ENCODE results near the gene LRRN3. TPM values are rescaled to one million over a fixed set of nuclear protein-coding genes. Genes with fewer than 3 reads are reported as not detected.

The LRRN3 gene
- total and polyA plus RNA-seq, 2 of the 8 experiments (the other 6 are each of a cell fraction or from before 2014, with no cell fraction given), result 0.20 to 0.32 TPM

DNA sequence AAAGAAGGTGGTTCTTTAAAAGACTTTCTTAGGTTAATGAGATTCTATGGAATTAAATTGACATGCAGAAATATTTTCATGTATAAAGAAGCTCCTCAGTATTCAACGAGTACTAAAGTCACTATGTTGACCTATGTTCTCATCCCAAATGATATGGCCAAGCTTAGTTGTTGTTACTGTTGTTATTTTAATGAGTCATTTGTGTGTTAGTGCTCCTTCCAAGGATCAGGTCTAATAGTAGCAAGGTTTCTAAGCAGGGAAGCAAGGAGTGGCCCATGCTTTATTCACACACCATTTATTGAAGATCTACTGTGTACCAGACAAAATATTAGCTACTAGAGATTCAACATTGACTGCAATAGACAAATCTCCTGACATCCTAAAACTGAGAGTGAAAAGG is 41.9 kb downstream of the LRRN3 start:
- no peaks in the 10 kb centered on the region for H3K23me2 ChIP-seq (ENCODE audit: low read depth, low read length)
- no peak overlapping the region for H3K4me3 ChIP-seq (ENCODE audit: extremely low read depth in 1 of 4, insufficient read depth in 2 of 4, low read depth in 3 of 4, low read length in 4 of 4)
- no peak overlapping the region for H2AK5ac ChIP-seq (ENCODE audit: low read depth, low read length)
- H4K20me1 ChIP-seq (replicated peaks in 1 of 2; ENCODE audit: control insufficient read depth in 1 of 2, insufficient read depth in 2 of 2, low read length in 2 of 2), result no peaks in the 10 kb centered on the region
- no peak overlapping the region for H3K56ac ChIP-seq (replicated peaks; ENCODE audit: insufficient read length, low read depth, low read length)
- no peak overlapping the region for H3K9ac ChIP-seq (replicated peaks in 1 of 4; ENCODE audit: extremely low read depth in 1 of 4, low read depth in 3 of 4, low read length in 3 of 4)
- no peak overlapping the region for H4K91ac ChIP-seq (replicated peaks; ENCODE audit: insufficient read length, low read length)
- FAIRE-seq, result no peak
- H2BK20ac ChIP-seq (ENCODE audit: low read length), result no peak overlapping the region
- H3K27ac ChIP-seq (ENCODE audit: low read depth, low read length), result no peak overlapping the region
- no peak overlapping the region for H3K4ac ChIP-seq (replicated peaks; ENCODE audit: insufficient read length, low read depth, low read length)
- H3K4me1 ChIP-seq (replicated peaks in 1 of 4; ENCODE audit: control insufficient read depth in 3 of 4, insufficient read depth in 4 of 4, low read length in 3 of 4), result peaks cover 0 to 2% (median 0%) of the 10 kb centered on the region in 4 experiments; a peak in 3 of 7 replicates
- H3K79me1 ChIP-seq (ENCODE audit: low read depth, low read length), result no peaks in the 10 kb centered on the region
- H2AFZ ChIP-seq (ENCODE audit: low read length), result no peak overlapping the region
- H3K14ac ChIP-seq (ENCODE audit: insufficient read length), result no peak overlapping the region
- no peaks in the 10 kb centered on the region for H3K9me3 ChIP-seq (ENCODE audit: insufficient read depth in 2 of 2, low read depth in 1 of 2, low read length in 1 of 2)
- ChIA-PET POLR2A (ENCODE audit: partially characterized antibody) (no interaction called here), CTCF (ENCODE audit: partially characterized antibody) (interaction anchor here (1.3 kb wide), 1 partner anchor 9 kb away, joined by 4 read pairs; no protein-coding TSS in a partner anchor)
- H3K79me2 ChIP-seq (ENCODE audit: control insufficient read depth in 1 of 2, insufficient read depth in 2 of 2, low read length in 2 of 2), result no peaks in the 10 kb centered on the region
- 76% methylated on average over 1 of the region's 1 CpG; no CpG with 5 or more reads in 1 of the 2 experiments for WGBS, 2 experiments (ENCODE audit: extremely low coverage in 1 of 2, insufficient coverage in 1 of 2, insufficient read length in 1 of 2, insufficient replicate concordance in 2 of 2, low coverage in 1 of 2, low lambda C conversion rate in 2 of 2, missing lambda C conversion rate in 1 of 2)
- H2BK120ac ChIP-seq (replicated peaks; ENCODE audit: low read depth, low read length), result no peak overlapping the region
- peaks cover 0 to 1% (median 0%) of the 10 kb centered on the region in 4 experiments; a peak in 1 of 7 replicates for H3K27me3 ChIP-seq (replicated peaks in 1 of 4; ENCODE audit: control insufficient read depth in 3 of 4, extremely low read depth in 1 of 4, insufficient read depth in 3 of 4, low read length in 3 of 4)
- no peak overlapping the region for H2BK15ac ChIP-seq (ENCODE audit: low read length)
- no peaks in the 10 kb centered on the region for H3K36me3 ChIP-seq (ENCODE audit: control insufficient read depth in 2 of 4, insufficient read depth in 4 of 4, low read length in 3 of 4)
- H2BK12ac ChIP-seq (ENCODE audit: low read depth, low read length), result no peak overlapping the region
- no peak overlapping the region for H2BK5ac ChIP-seq (ENCODE audit: low read depth, low read length)
- no peak overlapping the region for H3K23ac ChIP-seq (ENCODE audit: insufficient read length)
- no peak overlapping the region for H3K18ac ChIP-seq (ENCODE audit: extremely low read depth, low read length)
- H3K4me2 ChIP-seq (ENCODE audit: insufficient read depth in 1 of 2, low read depth in 2 of 2, low read length in 2 of 2), result no peak overlapping the region
- DNase-seq (ENCODE audit: low read depth in 1 of 2, low spot score in 2 of 2), result no peak
- H4K8ac ChIP-seq (ENCODE audit: extremely low read depth, insufficient read depth, low read length), result no peak overlapping the region
- H4K5ac ChIP-seq (ENCODE audit: insufficient read length, low read depth, low read length), result no peak overlapping the region
- no peak for TF ChIP-seq SIN3A (conservative IDR thresholded peaks at IDR 0.05 in 1 of 2, IDR thresholded peaks at IDR 0.05 in 1 of 2; ENCODE audit: low read depth in 1 of 2, low read length in 2 of 2)
- TF ChIP-seq, protein P1, sequence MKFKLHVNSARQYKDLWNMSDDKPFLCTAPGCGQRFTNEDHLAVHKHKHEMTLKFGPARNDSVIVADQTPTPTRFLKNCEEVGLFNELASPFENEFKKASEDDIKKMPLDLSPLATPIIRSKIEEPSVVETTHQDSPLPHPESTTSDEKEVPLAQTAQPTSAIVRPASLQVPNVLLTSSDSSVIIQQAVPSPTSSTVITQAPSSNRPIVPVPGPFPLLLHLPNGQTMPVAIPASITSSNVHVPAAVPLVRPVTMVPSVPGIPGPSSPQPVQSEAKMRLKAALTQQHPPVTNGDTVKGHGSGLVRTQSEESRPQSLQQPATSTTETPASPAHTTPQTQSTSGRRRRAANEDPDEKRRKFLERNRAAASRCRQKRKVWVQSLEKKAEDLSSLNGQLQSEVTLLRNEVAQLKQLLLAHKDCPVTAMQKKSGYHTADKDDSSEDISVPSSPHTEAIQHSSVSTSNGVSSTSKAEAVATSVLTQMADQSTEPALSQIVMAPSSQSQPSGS (IDR thresholded peaks at IDR 0.05; ENCODE audit: low read length), result no peak
- no peak for TF ChIP-seq EGR1 (IDR thresholded peaks at IDR 0.05; ENCODE audit: borderline replicate concordance, low read depth, low read length)
- TF ChIP-seq GTF2F1 (IDR thresholded peaks at IDR 0.05; ENCODE audit: borderline replicate concordance, low read depth, low read length), result no peak
- no peak for TF ChIP-seq EZH2 (IDR thresholded peaks at IDR 0.05; ENCODE audit: low read depth, low read length, severe bottlenecking)
- no peak for TF ChIP-seq RAD21 (IDR thresholded peaks at IDR 0.05 in 1 of 2, conservative IDR thresholded peaks at IDR 0.05 in 1 of 2; ENCODE audit: low read depth in 2 of 2, low read length in 2 of 2)
- no peak for TF ChIP-seq CHD2 (IDR thresholded peaks at IDR 0.05; ENCODE audit: low read length)
- no peak for TF ChIP-seq SRF (IDR thresholded peaks at IDR 0.05; ENCODE audit: low read depth, low read length)
- TF ChIP-seq, protein P2, sequence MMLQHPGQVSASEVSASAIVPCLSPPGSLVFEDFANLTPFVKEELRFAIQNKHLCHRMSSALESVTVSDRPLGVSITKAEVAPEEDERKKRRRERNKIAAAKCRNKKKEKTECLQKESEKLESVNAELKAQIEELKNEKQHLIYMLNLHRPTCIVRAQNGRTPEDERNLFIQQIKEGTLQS (IDR thresholded peaks at IDR 0.05; ENCODE audit: insufficient read depth, low read depth, low read length), result no peak
- no peak for TF ChIP-seq BCL11A (IDR thresholded peaks at IDR 0.05; ENCODE audit: low read depth in 2 of 2, low read length in 2 of 2)

Data from H1 (cell line).